HepG2 (cell line): ENCODE data around the gene MAPRE3. TPM values are rescaled to one million over a fixed set of nuclear protein-coding genes. Genes with fewer than 3 reads are reported as not detected.

ENCODE experiments used
- ATAC-seq: fragments of 200-7000 bp; cut with Tn5 transposase; 3 replicates; pipeline ENCODE4 v1.9.1; 2020; ENCODE audit warnings: mild to moderate bottlenecking, moderate library complexity
- BruUV-seq: library from RNA; stranded (reverse); fragments of 400-500 nt; replicated peaks from 2 replicates; lab custom pipeline; 2021; lab: Mats Ljungman, UMichigan
- CTCF ChIA-PET: fragments of 300-600 bp; formaldehyde crosslinking; extraction: SDS; loops from one replicate; lab custom pipeline; 2021; ENCODE audit warnings: low total read pairs, inconsistent platforms, low intra/inter-chr PET ratio; lab: Yijun Ruan, JAX
- POLR2A ChIA-PET: fragments of 350-600 bp; sonication (Branson Sonifier 250); formaldehyde crosslinking; loops from one replicate; lab custom pipeline; 2020; ENCODE audit warnings: antibody characterized with exemption, inconsistent platforms; lab: Yijun Ruan, JAX
- DNase-seq: peaks from one replicate; pipeline ENCODE4 v3.0.0-alpha.2; 2015; ENCODE audit warnings: low spot score
- FAIRE-seq: peaks from 3 replicates; lab custom pipeline; 2011; peaks lifted over from hg19 to GRCh38; lab: Jason Lieb, UNC
- H2AFZ ChIP-seq: one replicate; pipeline ENCODE4 v1.6.1; 2011; ENCODE audit warnings: low read length, inconsistent platforms
- H3K27ac ChIP-seq: fragments of 300-600 bp; 3 replicates; pipeline ENCODE4 v1.8.0; 2011; ENCODE audit warnings: mixed run types, mild to moderate bottlenecking, mixed read lengths, low read length, inconsistent platforms; ENCODE audit not compliant: insufficient read depth; ENCODE audit errors: extremely low read length
- H3K27me3 ChIP-seq, 2 experiments: fragments of 200-600 bp in 1 of 2; 2 replicates in 1 of 2; 3 replicates in 1 of 2; pipeline versions ENCODE4 v1.6.0 to v1.8.0; 2011; ENCODE audit warnings: low read length in 2 of 2, mild to moderate bottlenecking in 2 of 2, moderate library complexity in 2 of 2, inconsistent platforms in 1 of 2; ENCODE audit not compliant: insufficient read depth in 2 of 2, control insufficient read depth in 1 of 2
- H3K36me3 ChIP-seq, 2 experiments: fragments of 200-600 bp in 1 of 2; replicated peaks in 1 of 2; 2 replicates in 1 of 2; 3 replicates in 1 of 2; pipeline versions ENCODE4 v1.5.1 to v1.8.0; 2011; ENCODE audit warnings: low read length in 2 of 2, inconsistent platforms in 1 of 2; ENCODE audit not compliant: insufficient read depth in 2 of 2, control insufficient read depth in 1 of 2
- H3K4me1 ChIP-seq: 2 replicates; pipeline ENCODE4 v1.5.1; 2012; ENCODE audit warnings: low read length, inconsistent platforms; ENCODE audit not compliant: insufficient read depth
- H3K4me2 ChIP-seq: 2 replicates; pipeline ENCODE4 v1.6.0; 2011; ENCODE audit warnings: low read depth, low read length, inconsistent platforms
- H3K4me3 ChIP-seq, 3 experiments: fragments of 200-600 bp in 1 of 3; sonication (generic), shearing (Covaris generic) in 1 of 3; replicated peaks in 1 of 3; 2 replicates each; pipeline ENCODE4 v1.5.1; 2011 to 2016; ENCODE audit warnings: low read length in 3 of 3, inconsistent platforms in 2 of 3, low read depth in 2 of 3, mild to moderate bottlenecking in 2 of 3, control low read depth in 1 of 3, mixed read lengths in 1 of 3; ENCODE audit not compliant: insufficient read depth in 1 of 3
- H3K79me2 ChIP-seq: one replicate; pipeline ENCODE4 v1.6.1; 2011; ENCODE audit warnings: low read length, inconsistent platforms; ENCODE audit not compliant: insufficient read depth
- H3K9ac ChIP-seq: 2 replicates; pipeline ENCODE4 v1.6.0; 2011; ENCODE audit warnings: mild to moderate bottlenecking, low read depth, low read length, inconsistent platforms; ENCODE audit not compliant: insufficient read depth
- H3K9me3 ChIP-seq: 2 replicates; pipeline ENCODE4 v1.5.1; 2012; ENCODE audit warnings: mild to moderate bottlenecking, low read length
- H4K20me1 ChIP-seq: 2 replicates; pipeline ENCODE4 v1.6.0; 2011; ENCODE audit warnings: inconsistent platforms, mild to moderate bottlenecking, low read length, moderate library complexity; ENCODE audit not compliant: insufficient read depth
- CREM ChIP-seq, 2 experiments: sonication (generic) in 1 of 2; formaldehyde crosslinking in 1 of 2; IDR thresholded peaks; 2 replicates each; pipeline versions ENCODE4 v1.4.0 to v1.6.1; 2016 to 2020; ENCODE audit warnings: antibody characterized with exemption in 1 of 2, mild to moderate bottlenecking in 1 of 2, missing genetic modification reagents in 1 of 2
- HNF4G ChIP-seq, 2 experiments: sonication (generic) in 1 of 2; formaldehyde crosslinking in 1 of 2; IDR thresholded peaks; 2 replicates each; pipeline versions ENCODE4 v1.4.0 to v1.6.1; 2011 to 2020; ENCODE audit warnings: borderline replicate concordance in 2 of 2, low read depth in 2 of 2, mild to moderate bottlenecking in 2 of 2, low read length in 1 of 2, missing genetic modification reagents in 1 of 2, moderate library complexity in 1 of 2
- NFKB2 ChIP-seq: sonication (generic); formaldehyde crosslinking; IDR thresholded peaks from 2 replicates; pipeline ENCODE4 v1.4.0; 2020; ENCODE audit warnings: missing genetic modification reagents, borderline replicate concordance
- NR2F2 ChIP-seq: IDR thresholded peaks from 2 replicates; pipeline ENCODE4 v1.6.1; 2012; ENCODE audit warnings: low read depth, inconsistent platforms, borderline replicate concordance
- ZBED4 ChIP-seq: sonication (generic); formaldehyde crosslinking; IDR thresholded peaks from 2 replicates; pipeline ENCODE4 v1.4.0; 2020; ENCODE audit warnings: missing genetic modification reagents, borderline replicate concordance
- ZBTB7B ChIP-seq: sonication (generic); formaldehyde crosslinking; IDR thresholded peaks from 2 replicates; pipeline ENCODE4 v1.4.0; 2020; ENCODE audit warnings: missing genetic modification reagents
- ZNF18 ChIP-seq: sonication (generic); formaldehyde crosslinking; IDR thresholded peaks from 2 replicates; pipeline ENCODE4 v1.8.0; 2022; ENCODE audit warnings: mild to moderate bottlenecking, missing genetic modification reagents; ENCODE audit not compliant: insufficient replicate concordance
- ZNF253 ChIP-seq: sonication (generic); formaldehyde crosslinking; IDR thresholded peaks from 2 replicates; pipeline ENCODE4 v1.8.0; 2022; ENCODE audit warnings: mild to moderate bottlenecking, missing genetic modification reagents, borderline replicate concordance
- ZNF34 ChIP-seq: sonication (generic); formaldehyde crosslinking; IDR thresholded peaks from 2 replicates; pipeline ENCODE4 v1.4.0; 2020; ENCODE audit warnings: mild to moderate bottlenecking, missing genetic modification reagents, borderline replicate concordance
- ZNF550 ChIP-seq: sonication (generic); formaldehyde crosslinking; IDR thresholded peaks from 2 replicates; pipeline ENCODE4 v1.4.0; 2020; ENCODE audit warnings: mild to moderate bottlenecking, missing genetic modification reagents, borderline replicate concordance
- ZNF570 ChIP-seq: sonication (generic); formaldehyde crosslinking; IDR thresholded peaks from 2 replicates; pipeline ENCODE4 v1.4.0; 2020; ENCODE audit warnings: mild to moderate bottlenecking, missing genetic modification reagents, borderline replicate concordance
- ZNF75D ChIP-seq: sonication (generic); formaldehyde crosslinking; IDR thresholded peaks from 2 replicates; pipeline ENCODE4 v1.8.1; 2023; ENCODE audit warnings: missing genetic modification reagents, mild to moderate bottlenecking, borderline replicate concordance
- ZZZ3 ChIP-seq: sonication (generic); formaldehyde crosslinking; IDR thresholded peaks from 2 replicates; pipeline ENCODE4 v1.4.0; 2020; ENCODE audit warnings: missing genetic modification reagents, mild to moderate bottlenecking, borderline replicate concordance
- WGBS: methylation state at CpG from one replicate; pipeline ENCODE4 v1.1.6; 2017; ENCODE audit warnings: low lambda C conversion rate; 5-methylcytosine and 5-hydroxymethylcytosine counted together
- in situ Hi-C: cut with HindIII; loops from 2 replicates; pipeline ENCODE4 v1.10.0; 2017; ENCODE audit warnings: low pct_unique_long_range_greater_than_20kb; ENCODE audit not compliant: extremely low pct_ligation_motif_present
- intact Hi-C: fragments of 100-400 bp; cut with micrococcal nuclease; formaldehyde crosslinking; loops from one replicate; pipeline ENCODE4 v1.10.0; 2022; ENCODE audit not compliant: unreplicated experiment
- polyA plus RNA-seq, 8 experiments: library from polyadenylated mRNA; depleted of rRNA in 3 of 8; stranded (reverse) in 7 of 8; unstranded in 1 of 8; fragments of >200 nt; fragmentation: Illumina TruSeq in 4 of 8; extraction: Trizol in 4 of 8; gene quantifications; 2 replicates each; pipeline versions ENCODE4 v1.2.1 to v1.2.3, GENCODE V29; 2011 to 2016; ENCODE audit warnings: low read depth in 4 of 8, missing spikeins in 1 of 8, mixed read lengths in 1 of 8; ENCODE audit not compliant: insufficient read depth in 1 of 8
- total RNA-seq, 5 experiments: library from RNA; depleted of rRNA; stranded (reverse); fragments of >200 nt; fragmentation: Illumina TruSeq; extraction: Trizol; gene quantifications; 2 replicates each; pipeline ENCODE4 v1.2.3, GENCODE V29; 2016; ENCODE audit warnings: low read depth in 1 of 5
- TF ChIP-seq, protein P1 (sequence below): sonication (generic); formaldehyde crosslinking; IDR thresholded peaks from 2 replicates; pipeline ENCODE4 v1.5.0; 2020; ENCODE audit warnings: mild to moderate bottlenecking, missing genetic modification reagents, borderline replicate concordance

The MAPRE3 gene
- total and polyA plus RNA-seq, 2 of the 13 experiments (the other 11 are each of a cell fraction or from before 2014, with no cell fraction given) = 0.31 to 0.91 TPM

- intact Hi-C loops = no loop called here
- Histone ChIP-seq H3K9me3 (no peaks in the 10 kb centered on the region), H3K27ac (no peak overlapping the region), H4K20me1 (no peaks in the 10 kb centered on the region), H3K4me3 (no peak overlapping the region), H3K79me2 (no peaks in the 10 kb centered on the region), H3K36me3 (no peaks in the 10 kb centered on the region), H3K9ac (no peak overlapping the region), H3K27me3 (peaks cover 0 to 14% of the 10 kb centered on the region in 2 experiments; a peak in 1 of 5 replicates), H3K4me1 (peaks cover 9% of the 10 kb centered on the region), H2AFZ (no peak overlapping the region), H3K4me2 (no peak overlapping the region)
- FAIRE-seq (no peak), DNase-seq (no peak), ATAC-seq (no peak)
- BruUV-seq = no TSS peak
- POLR2A ChIA-PET = no interaction called here
- no peak for TF ChIP-seq ZZZ3 (CRISPR knock-in tag)
- no peak for TF ChIP-seq ZNF570 (CRISPR knock-in tag)
- TF ChIP-seq ZNF253 (CRISPR knock-in tag) = no peak
- no peak for TF ChIP-seq NR2F2
- TF ChIP-seq, protein P1, sequence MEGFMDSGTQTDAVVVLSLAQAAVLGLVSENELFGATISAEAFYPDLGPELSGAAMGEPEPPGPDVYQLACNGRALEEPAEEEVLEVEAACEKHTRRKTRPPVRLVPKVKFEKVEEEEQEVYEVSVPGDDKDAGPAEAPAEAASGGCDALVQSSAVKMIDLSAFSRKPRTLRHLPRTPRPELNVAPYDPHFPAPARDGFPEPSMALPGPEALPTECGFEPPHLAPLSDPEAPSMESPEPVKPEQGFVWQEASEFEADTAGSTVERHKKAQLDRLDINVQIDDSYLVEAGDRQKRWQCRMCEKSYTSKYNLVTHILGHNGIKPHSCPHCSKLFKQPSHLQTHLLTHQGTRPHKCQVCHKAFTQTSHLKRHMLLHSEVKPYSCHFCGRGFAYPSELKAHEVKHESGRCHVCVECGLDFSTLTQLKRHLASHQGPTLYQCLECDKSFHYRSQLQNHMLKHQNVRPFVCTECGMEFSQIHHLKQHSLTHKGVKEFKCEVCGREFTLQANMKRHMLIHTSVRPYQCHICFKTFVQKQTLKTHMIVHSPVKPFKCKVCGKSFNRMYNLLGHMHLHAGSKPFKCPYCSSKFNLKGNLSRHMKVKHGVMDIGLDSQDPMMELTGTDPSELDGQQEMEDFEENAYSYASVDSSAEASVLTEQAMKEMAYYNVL (CRISPR knock-in tag) = no peak
- TF ChIP-seq ZNF18 (CRISPR knock-in tag) = no peak
- TF ChIP-seq ZNF34 (CRISPR knock-in tag) = no peak
- TF ChIP-seq ZBED4 (CRISPR knock-in tag) = no peak
- no peak for TF ChIP-seq ZNF75D (CRISPR knock-in tag)
- TF ChIP-seq CREM (IDR thresholded peaks at IDR 0.05) = no peak
- TF ChIP-seq CREM (CRISPR knock-in tag; IDR thresholded peaks at IDR 0.05) = no peak
- TF ChIP-seq NFKB2 (CRISPR knock-in tag) = no peak
- no peak for TF ChIP-seq ZNF550 (CRISPR knock-in tag)
- no peak for TF ChIP-seq HNF4G (IDR thresholded peaks at IDR 0.05; ENCODE audit: borderline replicate concordance, low read depth, low read length)
- TF ChIP-seq HNF4G (CRISPR knock-in tag; IDR thresholded peaks at IDR 0.05; ENCODE audit: borderline replicate concordance, low read depth) = no peak
- no peak for TF ChIP-seq ZBTB7B (CRISPR knock-in tag)
- 29% methylated on average over 8 of the region's 8 CpGs for WGBS
- CTCF ChIA-PET = no interaction called here
- in situ Hi-C loops = no loop called here
These were observed 18.7 kb downstream of the MAPRE3 start for GRCh38 chr2:26989156-26989555.
